GM21381 (cell line): ENCODE data around the gene CFAP43.
"Not testable (repeated sequence)": the region's sequence is repeated elsewhere in the genome, so short reads cannot be mapped to it uniquely, and the experiment has no call there.

Source experiments
- ATAC-seq: cut with Tn5 transposase; IDR thresholded peaks from one replicate; pipeline ENCODE4 v1.9.1; 2021; ENCODE audit warnings: mild to moderate bottlenecking, moderate library complexity; ENCODE audit not compliant: unreplicated experiment

CFAP43 gene

DNA sequence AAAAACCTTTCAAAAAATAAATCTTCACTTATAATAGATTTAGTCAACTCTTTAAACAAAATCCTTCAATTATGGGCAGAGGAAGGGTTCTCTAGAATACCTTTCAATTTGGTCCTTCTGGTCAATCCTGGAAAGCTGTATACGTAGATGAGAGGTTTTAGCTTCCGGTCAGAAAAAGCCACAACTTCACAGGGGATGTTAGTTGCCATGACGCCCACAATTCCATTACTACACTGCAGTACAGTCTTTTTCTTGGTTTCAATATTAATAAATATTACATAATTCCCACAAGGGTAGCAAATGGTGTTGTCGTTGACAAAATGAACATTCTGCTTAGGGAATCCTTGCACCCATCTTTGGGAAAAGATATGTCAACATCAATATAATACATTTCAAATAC lies 1.7 kb downstream of the CFAP43 start:
- ATAC-seq = no peak

- ATAC-seq = no peak
These were observed 8.9 kb downstream of the CFAP43 start for GRCh38 chr10:104223304-104223703.

GRCh38 chr10:104220522-104220921 lies 11.6 kb downstream of the CFAP43 start:
- no peak for ATAC-seq

DNA sequence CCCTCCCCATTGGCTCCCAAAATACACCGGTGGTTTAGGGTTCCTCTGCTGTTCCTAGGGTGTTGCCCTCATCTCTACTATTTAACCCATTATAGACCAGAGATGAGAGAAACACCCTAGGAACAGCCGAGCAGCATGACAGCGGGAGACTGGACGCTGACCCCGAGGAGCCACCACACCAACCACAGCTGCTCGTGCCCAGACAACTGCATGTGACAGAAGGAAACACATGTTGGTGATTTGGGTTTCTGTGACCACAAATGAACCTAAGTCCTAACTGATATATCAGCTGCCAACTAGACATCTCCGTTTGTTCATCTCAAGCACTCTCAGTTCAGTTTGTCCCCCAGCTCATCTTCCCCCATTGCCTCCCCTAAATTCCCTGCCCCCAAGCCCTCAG lies 13.4 kb downstream of the CFAP43 start:
- no peak for ATAC-seq

DNA sequence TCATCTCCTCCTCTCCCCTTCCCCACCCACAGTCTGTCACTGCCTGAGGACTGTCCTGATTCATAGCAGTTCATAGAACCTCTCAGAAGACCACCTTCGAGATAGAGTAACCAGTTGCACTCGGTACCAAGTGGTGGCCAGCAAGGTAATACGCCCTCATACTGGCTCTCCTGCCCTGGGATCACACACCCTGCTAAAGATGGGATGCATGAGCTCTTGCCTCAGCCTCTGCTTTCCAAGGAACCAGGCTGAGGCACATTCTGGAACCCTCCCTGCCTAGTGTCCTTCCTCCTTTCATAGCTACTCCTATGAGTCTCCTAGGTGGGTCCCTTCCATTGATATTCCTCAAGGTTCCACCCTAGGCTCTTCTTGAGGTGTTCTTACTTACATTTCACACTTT lies 15.5 kb downstream of the CFAP43 start:
- ATAC-seq = no peak

- ATAC-seq = no peak
These were observed 22.5 kb downstream of the CFAP43 start for GRCh38 chr10:104209575-104210198.

GRCh38 chr10:104208730-104209129 lies 23.4 kb downstream of the CFAP43 start:
- no peak for ATAC-seq

DNA sequence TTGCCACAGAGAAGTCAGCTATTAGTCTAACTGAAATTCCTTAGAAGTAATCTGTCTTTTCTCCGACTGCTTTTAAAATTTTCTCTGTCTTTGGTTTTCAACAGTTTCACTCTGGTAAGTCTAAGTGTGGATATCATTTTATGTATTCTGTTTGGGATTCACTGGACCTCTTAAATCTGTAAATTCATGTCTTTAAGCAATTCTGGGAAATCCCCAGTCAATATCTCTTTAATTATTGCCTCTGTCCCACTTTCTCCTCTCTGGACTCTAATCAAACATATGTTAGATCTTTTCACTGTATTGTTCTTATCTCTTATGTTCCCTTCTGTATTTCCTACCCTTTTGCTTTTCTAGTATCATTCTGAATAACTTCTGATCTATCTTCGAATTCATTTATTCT lies 29.9 kb downstream of the CFAP43 start:
- no peak for ATAC-seq

- ATAC-seq = no peak
These were observed 30.5 kb downstream of the CFAP43 start for GRCh38 chr10:104201636-104202035.

DNA sequence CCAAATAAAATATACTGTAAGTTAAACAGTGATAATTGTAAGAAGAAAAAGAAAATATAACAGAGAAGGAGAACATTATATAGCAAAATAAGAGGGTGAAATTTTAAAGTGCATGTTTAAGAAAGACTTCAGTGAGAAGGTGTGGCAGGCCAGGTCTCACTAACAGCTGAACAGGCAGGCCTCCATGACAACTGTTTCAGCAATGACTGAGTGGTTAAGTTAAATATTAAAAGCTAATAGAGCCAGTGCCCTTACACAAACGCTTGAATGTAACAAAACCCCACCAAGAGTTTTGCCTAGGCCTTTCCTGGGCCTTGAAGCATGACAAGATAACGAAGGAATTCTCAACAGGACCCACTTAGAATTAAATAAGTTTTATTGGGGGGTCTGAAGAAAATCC lies 32.6 kb downstream of the CFAP43 start:
- no peak for ATAC-seq

- ATAC-seq = no peak
These were observed 34.8 kb downstream of the CFAP43 start for GRCh38 chr10:104197364-104197763.

DNA sequence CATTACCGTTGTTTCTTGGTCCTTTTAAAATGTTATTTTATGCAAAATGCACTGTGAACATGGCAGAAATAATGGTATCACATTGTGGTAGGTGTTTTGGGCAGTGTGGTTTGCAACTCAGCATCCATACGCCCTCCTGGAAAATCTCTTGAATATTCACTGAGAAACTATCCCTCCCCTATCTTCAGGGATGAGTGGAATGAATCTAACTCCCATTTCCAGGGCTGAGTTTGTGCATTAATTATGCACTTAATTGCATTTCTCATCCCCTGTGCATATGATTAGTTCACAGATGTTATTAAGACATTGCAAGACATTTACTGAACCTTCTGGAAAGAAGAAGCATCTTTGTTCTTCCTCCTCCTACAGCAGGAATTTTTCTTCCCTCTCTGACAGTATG lies 36.5 kb downstream of the CFAP43 start:
- ATAC-seq = no peak

GRCh38 chr10:104193787-104194186 lies 38.4 kb downstream of the CFAP43 start:
- no peak for ATAC-seq

DNA sequence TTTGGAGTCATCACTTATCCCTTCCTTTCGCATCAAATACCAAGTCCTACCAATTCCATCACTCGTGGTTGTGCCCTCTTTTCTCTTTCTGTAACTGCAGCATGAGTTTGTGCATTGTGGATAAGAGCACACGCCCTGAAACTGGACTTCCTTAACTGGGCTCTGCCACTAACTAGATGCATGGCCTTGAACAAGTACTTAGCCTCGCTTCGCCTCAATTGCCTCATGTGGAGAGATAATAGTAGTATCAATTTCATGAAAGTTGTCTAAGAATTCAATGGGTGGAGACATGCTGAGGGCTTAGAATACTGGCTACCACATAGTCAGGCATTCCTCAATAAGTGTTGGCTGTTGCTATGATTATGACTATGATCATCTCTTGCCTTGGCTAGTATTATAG lies 41.5 kb downstream of the CFAP43 start:
- ATAC-seq = no peak

DNA sequence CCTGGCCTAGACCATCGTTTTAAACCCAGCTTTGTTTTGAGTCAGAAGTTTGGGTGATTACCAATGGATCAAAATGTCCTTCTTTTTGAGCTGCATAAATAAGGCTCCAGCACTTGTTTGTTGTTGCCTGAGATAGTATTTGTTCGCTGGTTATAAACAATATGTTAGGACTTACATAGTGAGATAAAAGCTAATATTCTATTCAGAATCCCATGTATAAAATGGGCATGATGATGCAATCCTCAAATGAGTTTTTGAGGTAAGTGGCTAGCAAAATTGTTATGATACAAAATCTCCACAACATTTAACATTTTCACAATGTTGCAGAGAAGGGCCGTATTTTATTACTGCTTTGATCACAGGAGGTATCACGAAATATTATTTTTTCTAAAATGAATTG lies 48.5 kb downstream of the CFAP43 start:
- ATAC-seq = no peak

DNA sequence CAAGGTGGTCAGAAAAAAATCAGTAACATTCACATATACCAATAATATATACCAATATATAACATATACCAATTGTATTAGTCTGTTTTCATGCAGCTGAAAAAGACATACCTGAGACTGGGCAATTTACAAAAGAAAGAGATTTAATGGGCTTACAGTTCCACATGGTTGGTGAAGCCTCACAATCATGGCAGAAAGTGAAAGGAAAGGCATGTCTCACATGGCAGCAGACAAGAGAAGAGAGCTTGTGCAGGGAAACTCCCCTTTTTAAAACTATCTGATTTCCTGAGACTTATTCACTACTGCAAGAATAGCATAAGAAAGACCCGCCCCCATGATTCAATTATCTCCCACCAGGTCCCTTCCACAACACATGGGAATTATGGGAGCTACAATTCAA lies 58.0 kb downstream of the CFAP43 start:
- not testable (repeated sequence) for ATAC-seq

GRCh38 chr10:104170610-104171254 lies 61.4 kb downstream of the CFAP43 start:
- ATAC-seq = no peak

GRCh38 chr10:104155591-104155990 lies 76.6 kb downstream of the CFAP43 start:
- ATAC-seq = no peak

DNA sequence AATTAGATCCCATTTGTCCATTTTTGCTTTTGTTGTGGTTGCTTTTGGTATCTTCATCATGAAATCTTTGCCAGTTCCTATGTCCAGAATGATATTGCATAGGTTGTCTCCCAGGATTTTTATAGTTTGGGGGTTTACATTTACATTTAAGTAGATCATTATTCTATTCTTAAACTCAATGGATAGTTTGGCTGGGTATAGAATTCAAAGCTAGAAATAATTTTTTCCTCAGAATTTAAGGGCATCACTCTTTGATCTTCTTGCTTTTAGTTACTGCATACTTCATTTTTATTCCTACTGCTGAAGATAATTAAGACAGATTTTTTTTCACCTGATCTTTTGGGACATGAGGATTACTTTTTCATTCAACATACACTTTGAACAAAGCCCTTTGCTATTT lies 80.4 kb downstream of the CFAP43 start:
- no peak for ATAC-seq

DNA sequence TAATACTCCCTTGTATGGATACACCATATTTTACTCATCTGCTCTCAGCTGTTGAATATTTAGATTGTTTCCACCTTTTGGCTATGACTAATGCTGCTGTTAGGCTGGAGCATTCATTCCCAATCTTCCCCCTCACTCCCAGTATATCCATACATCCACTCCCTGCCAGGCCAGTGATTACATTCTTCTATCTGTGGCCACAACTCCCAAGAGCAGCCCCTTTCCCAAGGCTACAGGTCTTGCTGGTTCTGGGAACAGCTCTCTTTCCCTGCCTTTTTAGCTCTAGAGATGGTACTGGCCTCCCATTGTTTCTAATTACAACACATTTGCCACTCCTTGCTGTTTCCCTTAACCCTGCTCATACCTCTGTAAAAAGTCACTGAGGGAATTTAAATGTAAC lies 82.0 kb downstream of the CFAP43 start:
- ATAC-seq = no peak

GRCh38 chr10:104146882-104147281 lies 85.3 kb downstream of the CFAP43 start:
- ATAC-seq = no peak

GRCh38 chr10:104144931-104145330 lies 87.2 kb downstream of the CFAP43 start:
- no peak for ATAC-seq

DNA sequence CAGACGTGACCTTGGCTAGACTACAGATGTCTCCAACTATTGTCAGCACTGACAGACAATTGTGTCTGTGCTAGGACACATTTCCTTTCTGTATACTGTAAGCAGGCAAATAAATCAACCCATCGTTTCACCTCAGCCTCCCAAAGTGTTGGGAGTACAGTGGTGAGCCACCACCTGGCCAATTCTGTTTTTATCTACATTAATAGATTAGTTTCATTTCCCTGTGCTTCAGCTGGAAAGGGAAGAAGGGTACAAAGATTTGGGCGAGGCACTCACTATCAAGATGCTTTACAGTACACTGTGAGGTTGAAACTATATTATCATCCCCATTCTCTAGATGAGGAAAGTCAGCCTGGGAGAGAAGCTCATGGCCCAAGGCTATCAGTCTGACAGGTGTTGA lies 88.3 kb downstream of the CFAP43 start:
- ATAC-seq = no peak
